GM12878 (cell line): Measurements from ENCODE around the gene PREX1. TPM values are rescaled to one million over a fixed set of nuclear protein-coding genes. Genes with fewer than 3 reads are reported as not detected.

Experiments used
- ATAC-seq: fragments of 200-7000 bp; cut with Tn5 transposase; 3 replicates; pipeline ENCODE4 v1.9.1; 2020; ENCODE audit warnings: mild to moderate bottlenecking, moderate library complexity
- BruUV-seq: library from RNA; stranded (reverse); fragments of 400-500 nt; replicated peaks from 2 replicates; lab custom pipeline; 2021; lab: Mats Ljungman, UMichigan
- CTCF ChIA-PET: fragments of 300-600 bp; sonication (Branson Sonifier 250); formaldehyde crosslinking; extraction: SDS; loops from one replicate; lab custom pipeline; 2021; ENCODE audit warnings: inconsistent platforms; lab: Yijun Ruan, JAX
- POLR2A ChIA-PET: fragments of 350-600 bp; formaldehyde crosslinking; extraction: SDS; loops from one replicate; lab custom pipeline; 2021; ENCODE audit warnings: inconsistent platforms; lab: Charles Lee
- RAD21 ChIA-PET: fragments of 300-600 bp; sonication (Branson Sonifier 250); formaldehyde crosslinking; loops from one replicate; lab custom pipeline; 2023; ENCODE audit warnings: antibody characterized with exemption; ENCODE audit not compliant: unreplicated experiment; lab: Charles Lee
- SMC1A ChIA-PET: fragments of 300-600 bp; sonication (Branson Sonifier 250); formaldehyde crosslinking; loops from one replicate; lab custom pipeline; 2023; ENCODE audit not compliant: unreplicated experiment, uncharacterized antibody; lab: Charles Lee
- DNase-seq: peaks from one replicate; pipeline ENCODE4 v3.0.0-alpha.2; 2011; ENCODE audit warnings: low read depth, low spot score
- FAIRE-seq: peaks from 3 replicates; lab custom pipeline; 2011; peaks lifted over from hg19 to GRCh38; lab: Jason Lieb, UNC
- H2AFZ ChIP-seq: 2 replicates; pipeline ENCODE4 v1.6.0; 2011; ENCODE audit warnings: low read depth, low read length, control low read depth; ENCODE audit not compliant: control insufficient read depth
- H3K27ac ChIP-seq: 2 replicates; pipeline ENCODE4 v1.5.1; 2011; ENCODE audit warnings: control low read depth; ENCODE audit not compliant: control insufficient read depth, insufficient read depth
- H3K27me3 ChIP-seq, 2 experiments: replicated peaks in 1 of 2; 2 replicates each; pipeline versions ENCODE4 v1.6.0 to v1.6.1; 2011; ENCODE audit warnings: low read length in 1 of 2; ENCODE audit not compliant: control insufficient read depth in 2 of 2, insufficient read depth in 2 of 2
- H3K36me3 ChIP-seq, 2 experiments: 2 replicates each; pipeline ENCODE4 v1.5.1; 2011; ENCODE audit warnings: low read length in 1 of 2; ENCODE audit not compliant: control insufficient read depth in 2 of 2, insufficient read depth in 2 of 2
- H3K4me1 ChIP-seq: 2 replicates; pipeline ENCODE4 v1.6.1; 2011; ENCODE audit warnings: mild to moderate bottlenecking, low read length, moderate library complexity, mixed read lengths; ENCODE audit not compliant: control insufficient read depth, insufficient read depth
- H3K4me2 ChIP-seq: 2 replicates; pipeline ENCODE4 v1.6.0; 2011; ENCODE audit warnings: control low read depth; ENCODE audit not compliant: control insufficient read depth, insufficient read depth
- H3K4me3 ChIP-seq: fragments of 200-600 bp; sonication (generic); 2 replicates; pipeline ENCODE4 v1.5.1; 2016
- H3K79me2 ChIP-seq: 2 replicates; pipeline ENCODE4 v1.6.0; 2011; ENCODE audit warnings: low read length; ENCODE audit not compliant: control insufficient read depth, insufficient read depth
- H3K9ac ChIP-seq: 2 replicates; pipeline ENCODE4 v1.8.0; 2011; ENCODE audit warnings: low read length, control low read depth, mixed read lengths; ENCODE audit not compliant: control insufficient read depth, insufficient read depth
- H3K9me3 ChIP-seq: replicated peaks from 3 replicates; pipeline ENCODE4 v1.5.1; 2011; ENCODE audit warnings: mild to moderate bottlenecking, low read length; ENCODE audit not compliant: control insufficient read depth, insufficient read depth
- H4K20me1 ChIP-seq: 2 replicates; pipeline ENCODE4 v1.6.0; 2011; ENCODE audit not compliant: control insufficient read depth, insufficient read depth
- CBX5 ChIP-seq: sonication (generic); IDR thresholded peaks from 2 replicates; pipeline ENCODE4 v1.6.1; 2016; ENCODE audit warnings: low read depth, moderate library complexity, mild to moderate bottlenecking, inconsistent platforms
- CEBPB ChIP-seq, 2 experiments: fragments of 150-350 bp in 1 of 2; IDR thresholded peaks; 2 replicates each; pipeline ENCODE4 v1.6.1; 2012 to 2014; ENCODE audit warnings: low read depth in 2 of 2, low read length in 2 of 2, borderline replicate concordance in 1 of 2, inconsistent platforms in 1 of 2
- CHD2 ChIP-seq: IDR thresholded peaks from 2 replicates; pipeline ENCODE4 v1.6.1; 2011; ENCODE audit warnings: low read depth, low read length, improper control_type of control experiment, borderline replicate concordance
- ETV6 ChIP-seq, 2 experiments: fragments of 450-650 bp in 1 of 2; IDR thresholded peaks in 1 of 2; conservative IDR thresholded peaks in 1 of 2; 2 replicates each; pipeline ENCODE4 v1.6.1; 2014; ENCODE audit warnings: antibody characterized with exemption in 1 of 2, borderline replicate concordance in 1 of 2, low read depth in 1 of 2, mild to moderate bottlenecking in 1 of 2, moderate library complexity in 1 of 2
- MTA3 ChIP-seq: IDR thresholded peaks from 2 replicates; pipeline ENCODE4 v1.6.1; 2012; ENCODE audit warnings: low read length, inconsistent platforms, borderline replicate concordance
- WGBS: methylation state at CpG from one replicate; pipeline ENCODE4 v1.1.6; 2016; ENCODE audit warnings: low lambda C conversion rate; ENCODE audit not compliant: insufficient replicate concordance, insufficient coverage; ENCODE audit errors: missing lambda C conversion rate; 5-methylcytosine and 5-hydroxymethylcytosine counted together
- in situ Hi-C: fragments of 300-500 bp; cut with MboI; formaldehyde crosslinking; loops from 9 replicates; pipeline ENCODE4 v1.14.3; 2018; ENCODE audit warnings: mixed read lengths
- intact Hi-C: fragments of 100-400 bp; cut with micrococcal nuclease; formaldehyde crosslinking; loops from one replicate; pipeline ENCODE4 v1.14.2; 2022; ENCODE audit not compliant: unreplicated experiment
- polyA plus RNA-seq, 11 experiments: library from polyadenylated mRNA; depleted of rRNA in 4 of 11; unstranded in 6 of 11; stranded (reverse) in 5 of 11; fragments of >200 nt; fragmentation: Nextera tagmentation in 4 of 11; fragmentation: Illumina TruSeq in 1 of 11; extraction: Ambion mirVana in 4 of 11; extraction: Trizol in 1 of 11; gene quantifications; 1 replicate in 1 of 11; 2 replicates in 10 of 11; pipeline versions ENCODE4 v1.2.1 to v1.2.3, GENCODE V29; 2011 to 2016; ENCODE audit warnings: inconsistent platforms in 2 of 11, missing spikeins in 2 of 11, low read depth in 1 of 11
- total RNA-seq, 4 experiments: library from RNA; depleted of rRNA in 3 of 4; stranded (reverse); fragments of >200 nt in 3 of 4; fragmentation: Illumina TruSeq in 1 of 4; extraction: Trizol in 1 of 4; gene quantifications; 2 replicates each; pipeline versions ENCODE4 v1.2.1 to v1.2.3, GENCODE V29; 2013 to 2021
- TF ChIP-seq, protein P1 (sequence below): IDR thresholded peaks from 2 replicates; pipeline ENCODE4 v1.6.1; 2011; ENCODE audit warnings: low read depth, low read length, improper control_type of control experiment, borderline replicate concordance

PREX1 gene
- total and polyA plus RNA-seq, 10 of the 15 experiments (the other 5 are each of a cell fraction or from before 2014, with no cell fraction given): 2.6 to 114 (median 38.9) TPM

DNA sequence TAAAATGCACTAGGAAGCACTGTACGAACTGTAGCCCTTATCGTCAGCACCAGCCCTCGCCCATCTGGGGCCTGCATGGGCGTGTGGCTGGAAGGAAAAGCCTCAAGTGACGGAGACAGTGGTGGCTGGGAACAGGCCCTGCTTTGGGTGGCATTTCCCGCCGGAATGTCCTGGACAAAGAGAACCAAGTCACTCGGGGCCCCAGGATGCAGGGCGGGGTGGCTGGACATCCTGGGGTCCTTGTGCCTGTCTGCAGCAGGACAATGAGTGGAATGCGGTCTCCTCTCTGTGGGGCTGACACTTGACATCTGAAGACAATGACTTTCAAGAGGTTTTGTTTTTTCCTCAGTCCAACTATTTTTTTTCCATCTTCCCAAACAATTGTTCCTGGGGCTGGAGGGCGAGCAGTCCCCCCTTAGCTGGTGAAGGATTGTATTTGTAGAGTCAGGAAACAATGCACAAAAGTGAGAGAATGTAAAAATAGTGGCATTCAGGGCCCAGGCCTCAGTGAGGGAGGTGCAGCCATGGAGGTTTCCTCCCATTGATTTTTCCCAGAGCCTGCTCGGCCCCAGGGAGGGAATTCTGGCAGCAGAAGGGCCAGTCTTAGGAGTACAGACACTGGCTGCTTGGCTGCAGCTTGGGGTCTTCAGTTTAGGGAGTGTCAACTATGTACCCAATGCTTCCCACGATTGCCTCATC lies 64.4 kb downstream of the PREX1 start:
- in situ Hi-C loops (no loop called here), intact Hi-C loops (no loop called here)
- no peaks in the 10 kb centered on the region for H3K27me3 ChIP-seq
- H3K79me2 ChIP-seq: peaks cover 94% of the 10 kb centered on the region
- no peak overlapping the region for H2AFZ ChIP-seq
- no peaks in the 10 kb centered on the region for H4K20me1 ChIP-seq
- POLR2A ChIA-PET: no interaction called here
- CTCF ChIA-PET: no interaction called here
- RAD21 ChIA-PET: interaction anchor here (0.6 kb wide), 1 partner anchor 106 kb away, joined by 3 read pairs; no protein-coding TSS in a partner anchor
- WGBS: 99% methylated on average over 12 of the region's 13 CpGs
- no TSS peak for BruUV-seq
- H3K9me3 ChIP-seq: no peaks in the 10 kb centered on the region; the same call in 2 of the 3 replicates
- H3K36me3 ChIP-seq: peaks cover 8 to 13% of the 10 kb centered on the region in 2 experiments; a peak in 3 of 4 replicates
- no peak for DNase-seq
- ATAC-seq: no peak
- H3K4me3 ChIP-seq: no peak overlapping the region
- H3K4me1 ChIP-seq: peaks cover 48% of the 10 kb centered on the region
- H3K9ac ChIP-seq: no peak overlapping the region
- H3K27ac ChIP-seq: no peak overlapping the region
- no peak overlapping the region for H3K4me2 ChIP-seq
- no peak for FAIRE-seq
- SMC1A ChIA-PET: interaction anchor here (1.1 to 1.7 kb wide), 2 partner anchors 11 to 25 kb away, joined by 3 read pairs; no protein-coding TSS in a partner anchor
- no peak for TF ChIP-seq CEBPB (IDR thresholded peaks at IDR 0.05; ENCODE audit: borderline replicate concordance in 1 of 2, low read depth in 2 of 2, low read length in 2 of 2)
- TF ChIP-seq CHD2: no peak
- TF ChIP-seq, protein P1, sequence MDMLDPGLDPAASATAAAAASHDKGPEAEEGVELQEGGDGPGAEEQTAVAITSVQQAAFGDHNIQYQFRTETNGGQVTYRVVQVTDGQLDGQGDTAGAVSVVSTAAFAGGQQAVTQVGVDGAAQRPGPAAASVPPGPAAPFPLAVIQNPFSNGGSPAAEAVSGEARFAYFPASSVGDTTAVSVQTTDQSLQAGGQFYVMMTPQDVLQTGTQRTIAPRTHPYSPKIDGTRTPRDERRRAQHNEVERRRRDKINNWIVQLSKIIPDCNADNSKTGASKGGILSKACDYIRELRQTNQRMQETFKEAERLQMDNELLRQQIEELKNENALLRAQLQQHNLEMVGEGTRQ: no peak
- TF ChIP-seq MTA3: no peak
- no peak for TF ChIP-seq CBX5
- no peak for TF ChIP-seq ETV6 (conservative IDR thresholded peaks at IDR 0.05 in 1 of 2, IDR thresholded peaks at IDR 0.05 in 1 of 2; ENCODE audit: borderline replicate concordance in 1 of 2, low read depth in 1 of 2)
